Smooth muscle cell (in vitro differentiated cells): ENCODE results near the gene AUTS2. TPM values are rescaled to one million over a fixed set of nuclear protein-coding genes. Genes with fewer than 3 reads are reported as not detected.

Experiments used
- DNase-seq: peaks from one replicate; lab custom pipeline; 2025; ENCODE audit not compliant: unreplicated experiment; lab: John Stamatoyannopoulos, UW
- H2AFZ ChIP-seq: fragments of 200-600 bp; sonication (generic); 2 replicates; pipeline ENCODE4 v1.6.0; 2016; ENCODE audit warnings: antibody characterized with exemption, low read depth, mild to moderate bottlenecking
- H3F3A ChIP-seq: fragments of 200-600 bp; sonication (generic); 2 replicates; pipeline ENCODE4 v1.6.0; 2017; ENCODE audit warnings: antibody characterized with exemption, low read depth
- H3K27ac ChIP-seq: fragments of 200-600 bp; sonication (generic); 2 replicates; pipeline ENCODE4 v1.5.1; 2016; ENCODE audit warnings: low read depth, mild to moderate bottlenecking
- H3K27me3 ChIP-seq: fragments of 200-600 bp; sonication (generic); 2 replicates; pipeline ENCODE4 v1.6.1; 2016; ENCODE audit warnings: low read depth, mild to moderate bottlenecking
- H3K36me3 ChIP-seq: fragments of 200-600 bp; sonication (generic); 2 replicates; pipeline ENCODE4 v1.5.1; 2016; ENCODE audit warnings: low read depth
- H3K4me1 ChIP-seq: fragments of 200-600 bp; sonication (generic); 2 replicates; pipeline ENCODE4 v1.5.1; 2016; ENCODE audit warnings: low read depth
- H3K4me2 ChIP-seq: fragments of 200-600 bp; sonication (generic); 2 replicates; pipeline ENCODE4 v1.6.0; 2016; ENCODE audit warnings: mild to moderate bottlenecking
- H3K4me3 ChIP-seq: fragments of 200-600 bp; sonication (generic); 2 replicates; pipeline ENCODE4 v1.5.1; 2016; ENCODE audit warnings: mild to moderate bottlenecking
- H3K79me2 ChIP-seq: fragments of 200-600 bp; sonication (generic); 2 replicates; pipeline ENCODE4 v1.6.0; 2016; ENCODE audit warnings: low read depth, mild to moderate bottlenecking
- H3K9ac ChIP-seq: fragments of 200-600 bp; sonication (generic); 2 replicates; pipeline ENCODE4 v1.6.0; 2016; ENCODE audit warnings: low read depth
- H3K9me3 ChIP-seq: fragments of 200-600 bp; sonication (generic); replicated peaks from 2 replicates; pipeline ENCODE4 v1.5.1; 2016; ENCODE audit warnings: low read depth
- H4K20me1 ChIP-seq: fragments of 200-600 bp; sonication (generic); 2 replicates; pipeline ENCODE4 v1.6.0; 2016; ENCODE audit warnings: low read depth
- WGBS: methylation state at CpG from one replicate; pipeline ENCODE4 v1.1.7; 2016; ENCODE audit warnings: low lambda C conversion rate; 5-methylcytosine and 5-hydroxymethylcytosine counted together
- polyA plus RNA-seq: library from polyadenylated mRNA; unstranded; fragments of >200 nt; fragmentation: Nextera tagmentation; extraction: Ambion mirVana; gene quantifications from 2 replicates; pipeline ENCODE4 v1.2.1, GENCODE V29; 2016
- total RNA-seq: library from RNA; depleted of rRNA; stranded (reverse); fragments of >200 nt; gene quantifications from 2 replicates; pipeline ENCODE4 v1.2.3, GENCODE V29; 2014
- TF ChIP-seq, protein P1 (sequence below): fragments of 200-600 bp; sonication (generic); IDR thresholded peaks from 2 replicates; pipeline ENCODE4 v1.5.1; 2017; ENCODE audit warnings: borderline replicate concordance, mild to moderate bottlenecking, antibody characterized with exemption; ENCODE audit not compliant: insufficient read depth, poor library complexity, severe bottlenecking

AUTS2 gene
- total and polyA plus RNA-seq, 2 experiments from 2014 or later: 6.5 to 8.6 TPM

DNA sequence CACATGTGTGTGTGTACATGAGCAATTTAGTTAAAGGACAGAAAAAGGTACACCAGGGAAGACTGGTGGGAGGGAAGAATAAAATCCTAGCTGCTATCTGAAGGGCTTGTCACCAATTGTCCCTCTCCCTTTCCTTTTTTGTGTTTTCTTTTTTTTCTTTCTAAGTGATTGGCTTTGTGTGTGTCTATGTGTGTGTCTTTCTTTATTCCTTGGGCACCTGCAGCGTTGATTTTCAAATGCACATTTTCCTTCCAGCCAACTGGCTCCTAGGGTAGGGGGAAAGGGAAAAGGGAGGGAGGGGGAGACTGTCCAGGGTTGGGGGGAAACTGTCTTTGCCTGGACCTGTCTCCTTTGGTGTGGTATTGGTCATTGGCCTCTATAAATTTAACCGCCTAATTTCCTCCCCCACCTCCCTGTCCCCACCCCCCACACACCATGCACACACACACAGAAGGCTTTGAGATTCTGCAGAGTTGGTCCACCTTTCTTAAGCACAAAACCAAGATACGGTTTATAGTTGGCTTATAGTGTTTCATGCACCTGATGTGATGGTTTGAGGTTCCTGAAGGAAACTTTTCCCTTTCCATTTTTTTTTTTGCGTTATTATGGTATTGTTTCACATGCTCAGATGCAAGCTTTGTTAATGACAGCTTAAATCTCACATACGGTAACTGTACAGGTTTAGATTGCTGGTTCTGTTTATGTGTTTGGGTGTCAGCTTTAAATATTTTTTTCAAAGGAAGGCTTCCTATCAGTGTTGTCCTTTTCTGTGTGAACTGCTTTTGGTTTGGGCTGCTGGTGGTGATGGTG, 2.6 kb downstream of the AUTS2 start:
- H3K9me3 ChIP-seq: no peaks in the 10 kb centered on the region
- no peak overlapping the region for H3K27ac ChIP-seq
- peaks cover 11% of the 10 kb centered on the region for H3F3A ChIP-seq
- TF ChIP-seq, protein P1, sequence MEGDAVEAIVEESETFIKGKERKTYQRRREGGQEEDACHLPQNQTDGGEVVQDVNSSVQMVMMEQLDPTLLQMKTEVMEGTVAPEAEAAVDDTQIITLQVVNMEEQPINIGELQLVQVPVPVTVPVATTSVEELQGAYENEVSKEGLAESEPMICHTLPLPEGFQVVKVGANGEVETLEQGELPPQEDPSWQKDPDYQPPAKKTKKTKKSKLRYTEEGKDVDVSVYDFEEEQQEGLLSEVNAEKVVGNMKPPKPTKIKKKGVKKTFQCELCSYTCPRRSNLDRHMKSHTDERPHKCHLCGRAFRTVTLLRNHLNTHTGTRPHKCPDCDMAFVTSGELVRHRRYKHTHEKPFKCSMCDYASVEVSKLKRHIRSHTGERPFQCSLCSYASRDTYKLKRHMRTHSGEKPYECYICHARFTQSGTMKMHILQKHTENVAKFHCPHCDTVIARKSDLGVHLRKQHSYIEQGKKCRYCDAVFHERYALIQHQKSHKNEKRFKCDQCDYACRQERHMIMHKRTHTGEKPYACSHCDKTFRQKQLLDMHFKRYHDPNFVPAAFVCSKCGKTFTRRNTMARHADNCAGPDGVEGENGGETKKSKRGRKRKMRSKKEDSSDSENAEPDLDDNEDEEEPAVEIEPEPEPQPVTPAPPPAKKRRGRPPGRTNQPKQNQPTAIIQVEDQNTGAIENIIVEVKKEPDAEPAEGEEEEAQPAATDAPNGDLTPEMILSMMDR: no peak
- peaks cover 11% of the 10 kb centered on the region for H3K79me2 ChIP-seq
- H3K27me3 ChIP-seq: peaks cover 20% of the 10 kb centered on the region
- H3K36me3 ChIP-seq: no peaks in the 10 kb centered on the region
- no peak overlapping the region for H2AFZ ChIP-seq
- H4K20me1 ChIP-seq: peaks cover 53% of the 10 kb centered on the region
- whole genome bisulfite sequencing: 54% methylated on average over 5 of the region's 5 CpGs
- H3K4me1 ChIP-seq: peaks cover 8% of the 10 kb centered on the region
- H3K9ac ChIP-seq: no peak overlapping the region
- no peak for DNase-seq
- peak overlapping the region; percentile 99 for H3K4me3 ChIP-seq
- peak overlapping the region; percentile 96 for H3K4me2 ChIP-seq

GRCh38 chr7:69602522-69602921, 4.2 kb downstream of the AUTS2 start:
- TF ChIP-seq, protein P1: no peak
- H4K20me1 ChIP-seq: peaks cover 69% of the 10 kb centered on the region
- 86% methylated on average over 2 of the region's 2 CpGs for WGBS

DNA sequence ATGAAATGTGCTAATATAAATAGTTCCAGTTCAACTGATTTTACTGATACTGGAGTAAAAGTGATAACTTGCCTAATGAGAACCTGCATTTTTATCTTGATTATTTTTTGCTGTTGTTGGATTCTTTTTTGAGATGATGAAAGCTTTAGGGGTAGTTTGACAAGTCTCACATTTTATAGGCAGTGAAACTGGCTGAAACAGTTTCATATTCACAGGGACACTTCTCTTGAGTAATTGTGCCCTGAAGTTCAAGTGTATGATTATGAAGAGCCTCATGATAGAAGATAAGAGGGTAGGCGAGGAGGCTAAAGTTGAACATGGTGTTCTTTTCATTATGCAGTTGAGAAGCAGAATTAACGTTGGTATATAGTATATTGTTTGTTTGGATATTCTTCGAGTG, 5.1 kb downstream of the AUTS2 start:
- Histone ChIP-seq H3K36me3 (no peaks in the 10 kb centered on the region), H3K9ac (no peak overlapping the region), H3K27ac (no peak overlapping the region), H3K79me2 (peaks cover 11% of the 10 kb centered on the region), H2AFZ (no peak overlapping the region), H3K4me3 (no peak overlapping the region), H3F3A (no peaks in the 10 kb centered on the region), H3K4me1 (peaks cover 8% of the 10 kb centered on the region), H3K4me2 (peak overlapping the region; percentile 29), H3K27me3 (peaks cover 41% of the 10 kb centered on the region), H3K9me3 (no peaks in the 10 kb centered on the region), H4K20me1 (peaks cover 78% of the 10 kb centered on the region)
- TF ChIP-seq, protein P1: no peak
- WGBS: 41% methylated on average over 3 of the region's 3 CpGs
- no peak for DNase-seq

More at GRCh38 chr7:69602522-69602921, 4.2 kb downstream of the AUTS2 start:
- Histone ChIP-seq H3K9me3 (no peaks in the 10 kb centered on the region), H3K27me3 (peaks cover 33% of the 10 kb centered on the region), H3K9ac (no peak overlapping the region), H3K79me2 (peaks cover 11% of the 10 kb centered on the region), H3K4me1 (peaks cover 8% of the 10 kb centered on the region), H3K4me3 (no peak overlapping the region), H3F3A (no peaks in the 10 kb centered on the region), H3K4me2 (no peak overlapping the region), H2AFZ (no peak overlapping the region), H3K36me3 (no peaks in the 10 kb centered on the region), H3K27ac (no peak overlapping the region)
- DNase-seq: no peak
